Ascending aorta (tissue), 2 donors: ENCODE measurements around the gene IL17A. TPM values are rescaled to one million over a fixed set of nuclear protein-coding genes. Genes with fewer than 3 reads are reported as not detected.

Experiments used
- DNase-seq, 2 donors: peaks; one replicate each; pipeline ENCODE4 v3.0.0-alpha.2; 2019; ENCODE audit warnings: low spot score in 2 of 2
- H3K27ac ChIP-seq, 2 donors: fragments of 200-600 bp; sonication (generic); one replicate each; pipeline ENCODE4 v1.5.1; 2016 to 2017; ENCODE audit warnings: mild to moderate bottlenecking in 1 of 2
- H3K27me3 ChIP-seq: fragments of 200-600 bp; sonication (generic); one replicate; pipeline ENCODE4 v1.5.1; 2017
- H3K36me3 ChIP-seq, 2 donors: fragments of 200-600 bp; sonication (generic); one replicate each; pipeline ENCODE4 v1.5.1; 2016
- H3K4me1 ChIP-seq, 2 donors: fragments of 200-600 bp; sonication (generic); one replicate each; pipeline ENCODE4 v1.5.1; 2016 to 2017; ENCODE audit warnings: mild to moderate bottlenecking in 1 of 2
- H3K4me3 ChIP-seq, 2 donors: fragments of 200-600 bp; sonication (generic); one replicate each; pipeline ENCODE4 v1.5.1; 2016 to 2017; ENCODE audit warnings: mild to moderate bottlenecking in 1 of 2
- H3K9me3 ChIP-seq, 2 donors: fragments of 200-600 bp; sonication (generic); one replicate each; pipeline ENCODE4 v1.5.1; 2016
- intact Hi-C: fragments of 100-400 bp; cut with DNase I; formaldehyde crosslinking; loops from one replicate; pipeline ENCODE4 v1.15.1; 2023
- total RNA-seq: library from RNA; depleted of rRNA; stranded (reverse); fragments of >200 nt; gene quantifications from one replicate; pipeline ENCODE4 v1.1.0, GENCODE V29; 2016
- TF ChIP-seq, protein P1 (sequence below), 3 experiments: fragments of 200-600 bp in 2 of 3; fragments of 450-650 bp in 1 of 3; sonication (generic) in 2 of 3; IDR thresholded peaks; one replicate each; pipeline ENCODE4 v1.5.1; 2016 to 2019; ENCODE audit warnings: antibody characterized with exemption in 3 of 3, mild to moderate bottlenecking in 1 of 3, moderate library complexity in 1 of 3

The IL17A gene
- total RNA-seq, 1 donor from 2014 or later: not detected

- Histone ChIP-seq H3K27me3 (no peaks in the 10 kb centered on the region), H3K4me1 (no peaks in the 10 kb centered on the region), H3K36me3 (no peaks in the 10 kb centered on the region), H3K27ac (no peak overlapping the region), H3K9me3 (no peaks in the 10 kb centered on the region), H3K4me3 (no peak overlapping the region)
- intact Hi-C loops: no loop called here
- DNase-seq: no peak
- TF ChIP-seq, protein P1, sequence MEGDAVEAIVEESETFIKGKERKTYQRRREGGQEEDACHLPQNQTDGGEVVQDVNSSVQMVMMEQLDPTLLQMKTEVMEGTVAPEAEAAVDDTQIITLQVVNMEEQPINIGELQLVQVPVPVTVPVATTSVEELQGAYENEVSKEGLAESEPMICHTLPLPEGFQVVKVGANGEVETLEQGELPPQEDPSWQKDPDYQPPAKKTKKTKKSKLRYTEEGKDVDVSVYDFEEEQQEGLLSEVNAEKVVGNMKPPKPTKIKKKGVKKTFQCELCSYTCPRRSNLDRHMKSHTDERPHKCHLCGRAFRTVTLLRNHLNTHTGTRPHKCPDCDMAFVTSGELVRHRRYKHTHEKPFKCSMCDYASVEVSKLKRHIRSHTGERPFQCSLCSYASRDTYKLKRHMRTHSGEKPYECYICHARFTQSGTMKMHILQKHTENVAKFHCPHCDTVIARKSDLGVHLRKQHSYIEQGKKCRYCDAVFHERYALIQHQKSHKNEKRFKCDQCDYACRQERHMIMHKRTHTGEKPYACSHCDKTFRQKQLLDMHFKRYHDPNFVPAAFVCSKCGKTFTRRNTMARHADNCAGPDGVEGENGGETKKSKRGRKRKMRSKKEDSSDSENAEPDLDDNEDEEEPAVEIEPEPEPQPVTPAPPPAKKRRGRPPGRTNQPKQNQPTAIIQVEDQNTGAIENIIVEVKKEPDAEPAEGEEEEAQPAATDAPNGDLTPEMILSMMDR (IDR thresholded peaks at IDR 0.05): no peak
Observed at GRCh38 chr6:52207066-52207465, 20.9 kb downstream of the IL17A start.

- intact Hi-C loops: no loop called here
- Histone ChIP-seq H3K4me3 (no peak overlapping the region), H3K27ac (no peak overlapping the region), H3K4me1 (no peaks in the 10 kb centered on the region), H3K27me3 (no peaks in the 10 kb centered on the region), H3K9me3 (no peaks in the 10 kb centered on the region), H3K36me3 (no peaks in the 10 kb centered on the region)
- no peak for DNase-seq
- TF ChIP-seq, protein P1 (IDR thresholded peaks at IDR 0.05): no peak
Observed at GRCh38 chr6:52208612-52209011, 22.4 kb downstream of the IL17A start.

GRCh38 chr6:52209770-52210169, 23.6 kb downstream of the IL17A start:
- DNase-seq: no peak

GRCh38 chr6:52210227-52210626, 24.1 kb downstream of the IL17A start:
- DNase-seq: no peak
- Histone ChIP-seq H3K4me3 (no peak overlapping the region), H3K4me1 (no peaks in the 10 kb centered on the region), H3K27me3 (no peaks in the 10 kb centered on the region), H3K27ac (no peak overlapping the region), H3K36me3 (no peaks in the 10 kb centered on the region), H3K9me3 (no peaks in the 10 kb centered on the region)
- intact Hi-C loops: no loop called here
- TF ChIP-seq, protein P1 (IDR thresholded peaks at IDR 0.05): no peak

More at GRCh38 chr6:52209770-52210169, 23.6 kb downstream of the IL17A start:
- Histone ChIP-seq H3K9me3 (no peaks in the 10 kb centered on the region), H3K27ac (no peak overlapping the region), H3K4me3 (no peak overlapping the region), H3K27me3 (no peaks in the 10 kb centered on the region), H3K36me3 (no peaks in the 10 kb centered on the region), H3K4me1 (no peaks in the 10 kb centered on the region)
- TF ChIP-seq, protein P1 (IDR thresholded peaks at IDR 0.05): no peak
- intact Hi-C loops: no loop called here

DNA sequence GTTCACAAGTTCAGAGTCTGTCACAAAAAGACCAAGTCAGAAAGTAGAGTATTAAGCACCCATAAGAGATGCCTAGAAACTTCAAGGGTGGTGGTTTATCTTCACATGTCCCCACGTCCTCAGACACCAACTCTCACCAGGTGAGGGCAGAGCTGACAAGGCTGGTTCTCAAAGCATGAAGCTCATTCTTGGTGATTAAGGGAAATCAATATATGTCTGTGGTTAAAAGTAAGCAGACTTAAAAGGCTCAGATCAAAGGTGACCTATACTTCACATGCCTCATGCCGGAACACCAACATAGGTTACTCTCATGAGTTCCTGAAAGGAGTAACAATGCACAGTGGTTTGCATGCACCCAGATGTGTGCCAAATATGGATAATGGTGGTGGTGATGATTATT, 27.0 kb downstream of the IL17A start:
- TF ChIP-seq, protein P1 (IDR thresholded peaks at IDR 0.05): no peak
- Histone ChIP-seq H3K36me3 (no peaks in the 10 kb centered on the region), H3K27me3 (no peaks in the 10 kb centered on the region), H3K4me1 (no peaks in the 10 kb centered on the region), H3K27ac (no peak overlapping the region), H3K9me3 (no peaks in the 10 kb centered on the region), H3K4me3 (no peak overlapping the region)
- intact Hi-C loops: no loop called here
- DNase-seq: no peak

DNA sequence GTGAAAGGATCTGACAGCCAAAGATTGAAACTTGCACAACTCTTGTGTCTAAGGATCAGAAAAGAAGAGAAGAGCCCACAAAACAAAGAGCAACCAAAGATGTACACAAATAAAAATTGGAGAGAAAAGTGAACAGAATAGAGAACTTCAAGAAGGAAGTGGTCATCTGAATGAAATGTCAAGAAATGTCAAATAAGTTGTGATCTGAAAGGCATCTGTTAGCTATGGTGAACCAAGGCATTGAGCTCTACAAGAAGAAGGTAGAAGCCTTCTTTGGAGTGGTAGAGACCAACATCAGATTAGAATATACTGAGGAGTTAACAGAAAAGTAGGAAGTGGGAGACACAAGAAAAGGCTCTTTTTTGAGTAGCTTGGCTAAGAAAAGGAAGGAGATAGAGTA, 29.6 kb downstream of the IL17A start:
- Histone ChIP-seq H3K4me3 (no peak overlapping the region), H3K27me3 (no peaks in the 10 kb centered on the region), H3K36me3 (no peaks in the 10 kb centered on the region), H3K9me3 (no peaks in the 10 kb centered on the region), H3K4me1 (no peaks in the 10 kb centered on the region), H3K27ac (no peak overlapping the region)
- TF ChIP-seq, protein P1 (IDR thresholded peaks at IDR 0.05): no peak
- DNase-seq: no peak
- intact Hi-C loops: no loop called here
